ENCODE results near the gene ANKFN1. TPM values are rescaled to one million over a fixed set of nuclear protein-coding genes. Genes with fewer than 3 reads are reported as not detected.

The ANKFN1 gene
- total RNA-seq, 4 donors from 2014 or later: 0.40 TPM; not detected in 3

GRCh38 chr17:56173958-56174835, 20.9 kb downstream of the ANKFN1 start:
- WGBS: 41% methylated on average over 3 of the region's 3 CpGs
- TF ChIP-seq, protein P1, sequence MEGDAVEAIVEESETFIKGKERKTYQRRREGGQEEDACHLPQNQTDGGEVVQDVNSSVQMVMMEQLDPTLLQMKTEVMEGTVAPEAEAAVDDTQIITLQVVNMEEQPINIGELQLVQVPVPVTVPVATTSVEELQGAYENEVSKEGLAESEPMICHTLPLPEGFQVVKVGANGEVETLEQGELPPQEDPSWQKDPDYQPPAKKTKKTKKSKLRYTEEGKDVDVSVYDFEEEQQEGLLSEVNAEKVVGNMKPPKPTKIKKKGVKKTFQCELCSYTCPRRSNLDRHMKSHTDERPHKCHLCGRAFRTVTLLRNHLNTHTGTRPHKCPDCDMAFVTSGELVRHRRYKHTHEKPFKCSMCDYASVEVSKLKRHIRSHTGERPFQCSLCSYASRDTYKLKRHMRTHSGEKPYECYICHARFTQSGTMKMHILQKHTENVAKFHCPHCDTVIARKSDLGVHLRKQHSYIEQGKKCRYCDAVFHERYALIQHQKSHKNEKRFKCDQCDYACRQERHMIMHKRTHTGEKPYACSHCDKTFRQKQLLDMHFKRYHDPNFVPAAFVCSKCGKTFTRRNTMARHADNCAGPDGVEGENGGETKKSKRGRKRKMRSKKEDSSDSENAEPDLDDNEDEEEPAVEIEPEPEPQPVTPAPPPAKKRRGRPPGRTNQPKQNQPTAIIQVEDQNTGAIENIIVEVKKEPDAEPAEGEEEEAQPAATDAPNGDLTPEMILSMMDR (IDR thresholded peaks at IDR 0.05): no peak
- TF ChIP-seq POLR2AphosphoS5 (IDR thresholded peaks at IDR 0.05) (no peak), POLR2A (IDR thresholded peaks at IDR 0.05; ENCODE audit: low read depth) (no peak), EP300 (IDR thresholded peaks at IDR 0.05) (no peak)
- peaks cover 3 to 61% (median 45%) of the 10 kb centered on the region in 4 donors for H3K4me1 ChIP-seq
- intact Hi-C loops (cut with DNase I): no loop called here
- no peaks in the 10 kb centered on the region for H3K27me3 ChIP-seq
- H3K36me3 ChIP-seq: no peaks in the 10 kb centered on the region
- peak; percentile 81 for DNase-seq (ENCODE audit: extremely low spot score)
- no peak overlapping the region for H3K27ac ChIP-seq (replicated peaks in 1 of 4)
- H3K9me3 ChIP-seq: no peaks in the 10 kb centered on the region
- no peak overlapping the region for H3K4me3 ChIP-seq

DNA sequence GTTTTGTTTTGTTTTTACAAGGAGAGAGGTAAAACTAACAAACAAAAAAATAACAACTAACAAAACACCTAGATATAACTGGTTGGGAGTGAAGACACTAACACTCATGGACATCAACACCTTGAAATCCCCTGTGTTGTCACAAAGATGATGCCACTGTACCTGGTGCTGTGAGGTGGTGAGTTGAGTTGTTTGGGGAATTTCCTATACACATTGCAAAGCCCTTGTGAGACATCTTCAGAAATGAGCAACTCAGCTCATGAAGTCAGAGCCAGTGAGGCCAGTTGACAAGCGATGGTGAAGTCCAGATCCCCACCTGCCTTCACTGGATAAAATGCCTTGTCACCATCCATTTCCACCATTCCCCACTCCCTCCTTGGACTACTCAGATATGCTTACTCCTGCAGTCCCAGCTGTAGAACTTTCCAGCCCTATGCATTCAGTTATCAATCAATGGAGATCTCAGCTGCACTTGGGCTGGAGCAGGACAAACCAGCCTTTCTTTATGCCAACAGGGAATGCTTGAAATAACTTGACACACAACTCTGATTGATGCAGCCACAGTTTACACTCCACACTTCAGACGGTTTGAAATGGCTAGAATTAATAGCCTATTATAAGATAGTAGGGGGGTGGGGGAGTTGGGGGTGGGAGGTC, 22.2 kb downstream of the ANKFN1 start:
- 58% methylated on average over 2 of the region's 2 CpGs for WGBS
- H3K4me3 ChIP-seq: no peak overlapping the region
- DNase-seq (ENCODE audit: extremely low spot score): no peak
- H3K9me3 ChIP-seq: no peaks in the 10 kb centered on the region
- no peak for TF ChIP-seq POLR2A (IDR thresholded peaks at IDR 0.05; ENCODE audit: low read depth)
- TF ChIP-seq POLR2AphosphoS5 (IDR thresholded peaks at IDR 0.05): no peak
- TF ChIP-seq, protein P1 (IDR thresholded peaks at IDR 0.05): no peak
- no peak for TF ChIP-seq EP300 (IDR thresholded peaks at IDR 0.05)
- H3K4me1 ChIP-seq: peaks cover 3 to 61% (median 45%) of the 10 kb centered on the region in 4 donors
- H3K36me3 ChIP-seq: no peaks in the 10 kb centered on the region
- H3K27ac ChIP-seq (replicated peaks in 1 of 4): no peak overlapping the region
- no peaks in the 10 kb centered on the region for H3K27me3 ChIP-seq
- intact Hi-C loops (cut with DNase I): no loop called here

DNA sequence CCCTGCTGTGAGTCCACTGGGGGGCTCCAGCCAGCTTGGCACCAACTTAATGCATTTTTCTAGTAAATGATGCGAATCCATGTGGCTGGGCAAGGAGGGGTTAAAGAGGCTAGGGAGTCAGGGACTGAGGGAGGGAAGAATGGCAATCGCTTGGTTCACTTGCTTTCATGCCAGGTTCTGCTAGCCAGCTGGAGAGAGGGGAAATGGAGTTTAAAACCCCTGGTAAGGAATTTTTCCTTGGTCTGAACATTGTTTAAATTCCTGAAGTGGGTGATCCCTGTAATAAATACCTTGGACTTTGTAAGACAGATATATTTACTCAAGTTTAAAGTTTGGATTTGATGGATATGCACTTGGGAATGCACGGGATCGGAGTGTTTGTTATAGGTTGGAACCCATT, 22.8 kb downstream of the ANKFN1 start:
- intact Hi-C loops (cut with DNase I): no loop called here
- H3K9me3 ChIP-seq: no peaks in the 10 kb centered on the region
- TF ChIP-seq, protein P1 (IDR thresholded peaks at IDR 0.05): no peak
- TF ChIP-seq POLR2AphosphoS5 (IDR thresholded peaks at IDR 0.05) (no peak), EP300 (IDR thresholded peaks at IDR 0.05) (no peak), POLR2A (IDR thresholded peaks at IDR 0.05; ENCODE audit: low read depth) (no peak)
- no peak overlapping the region for H3K4me3 ChIP-seq
- H3K36me3 ChIP-seq: no peaks in the 10 kb centered on the region
- H3K27me3 ChIP-seq: no peaks in the 10 kb centered on the region
- WGBS: 33% methylated on average over 4 of the region's 4 CpGs
- peaks cover 3 to 59% (median 43%) of the 10 kb centered on the region in 4 donors for H3K4me1 ChIP-seq
- H3K27ac ChIP-seq (replicated peaks in 1 of 4): peak overlapping the region in 1 of 4 donors; percentile 41
- DNase-seq (ENCODE audit: extremely low spot score): no peak

GRCh38 chr17:56177361-56177760, 24.1 kb downstream of the ANKFN1 start:
- Histone ChIP-seq H3K4me3 (no peak overlapping the region), H3K4me1 (peaks cover 3 to 46% (median 40%) of the 10 kb centered on the region in 4 donors), H3K36me3 (no peaks in the 10 kb centered on the region), H3K27me3 (no peaks in the 10 kb centered on the region), H3K9me3 (no peaks in the 10 kb centered on the region), H3K27ac (replicated peaks in 1 of 4) (no peak overlapping the region)
- DNase-seq (ENCODE audit: extremely low spot score): no peak
- TF ChIP-seq POLR2AphosphoS5 (IDR thresholded peaks at IDR 0.05) (no peak), EP300 (IDR thresholded peaks at IDR 0.05) (no peak)
- intact Hi-C loops (cut with DNase I): no loop called here
- 78% methylated on average over 2 of the region's 2 CpGs for WGBS

- intact Hi-C loops (cut with DNase I): no loop called here
- no peak for DNase-seq (ENCODE audit: extremely low spot score)
- TF ChIP-seq POLR2A (IDR thresholded peaks at IDR 0.05; ENCODE audit: low read depth) (no peak), POLR2AphosphoS5 (IDR thresholded peaks at IDR 0.05) (no peak), EP300 (IDR thresholded peaks at IDR 0.05) (no peak)
- TF ChIP-seq, protein P1 (IDR thresholded peaks at IDR 0.05): no peak
- WGBS: 82% methylated on average over 5 of the region's 5 CpGs
- Histone ChIP-seq H3K4me1 (peaks cover 3 to 38% (median 32%) of the 10 kb centered on the region in 4 donors), H3K4me3 (no peak overlapping the region), H3K27ac (replicated peaks in 1 of 4) (no peak overlapping the region), H3K9me3 (no peaks in the 10 kb centered on the region), H3K36me3 (no peaks in the 10 kb centered on the region), H3K27me3 (no peaks in the 10 kb centered on the region)
Measured at GRCh38 chr17:56178203-56178602, 24.9 kb downstream of the ANKFN1 start.
